Glutamatergic neuron (in vitro differentiated cells): ENCODE measurements around the gene PARN. TPM values are rescaled to one million over a fixed set of nuclear protein-coding genes. Genes with fewer than 3 reads are reported as not detected.

Source experiments
- DNase-seq: peaks from one replicate; pipeline ENCODE4 v3.0.0; 2022
- H3K27ac Mint-ChIP-seq: one replicate; pipeline ENCODE4 v1.8.0; 2020; ENCODE audit warnings: mild to moderate bottlenecking, mixed read lengths, inconsistent platforms; ENCODE audit not compliant: unreplicated experiment
- H3K27me3 Mint-ChIP-seq: one replicate; pipeline ENCODE4 v1.8.0; 2020; ENCODE audit warnings: mild to moderate bottlenecking, moderate library complexity, mixed read lengths, inconsistent platforms; ENCODE audit not compliant: unreplicated experiment
- H3K36me3 Mint-ChIP-seq: one replicate; pipeline ENCODE4 v1.8.0; 2020; ENCODE audit warnings: mild to moderate bottlenecking, mixed read lengths, inconsistent platforms; ENCODE audit not compliant: unreplicated experiment
- H3K4me1 Mint-ChIP-seq: one replicate; pipeline ENCODE4 v1.8.0; 2020; ENCODE audit warnings: mild to moderate bottlenecking, low read depth, mixed read lengths, inconsistent platforms; ENCODE audit not compliant: unreplicated experiment
- H3K4me3 Mint-ChIP-seq: one replicate; pipeline ENCODE4 v1.8.0; 2020; ENCODE audit warnings: mild to moderate bottlenecking, mixed read lengths, inconsistent platforms; ENCODE audit not compliant: unreplicated experiment
- H3K9me3 Mint-ChIP-seq: one replicate; pipeline ENCODE4 v1.8.0; 2020; ENCODE audit warnings: mild to moderate bottlenecking, moderate library complexity, mixed read lengths, inconsistent platforms; ENCODE audit not compliant: unreplicated experiment
- total RNA-seq: library from RNA; stranded (reverse); fragmentation: NEBNext Ultra II Directional; extraction: Animal tissue kit (Norgen Biotek cat#: 25700); gene quantifications from one replicate; pipeline ENCODE4 v1.2.1, GENCODE V29; 2021; ENCODE audit not compliant: unreplicated experiment
- TF ChIP-seq, protein P1 (sequence below): fragments of 200-600 bp; sonication (generic); IDR thresholded peaks from one replicate; pipeline ENCODE4 v1.5.0; 2021; ENCODE audit not compliant: partially characterized antibody, unreplicated experiment

PARN gene
- total RNA-seq, 1 donor from 2014 or later: 26.2 TPM

DNA sequence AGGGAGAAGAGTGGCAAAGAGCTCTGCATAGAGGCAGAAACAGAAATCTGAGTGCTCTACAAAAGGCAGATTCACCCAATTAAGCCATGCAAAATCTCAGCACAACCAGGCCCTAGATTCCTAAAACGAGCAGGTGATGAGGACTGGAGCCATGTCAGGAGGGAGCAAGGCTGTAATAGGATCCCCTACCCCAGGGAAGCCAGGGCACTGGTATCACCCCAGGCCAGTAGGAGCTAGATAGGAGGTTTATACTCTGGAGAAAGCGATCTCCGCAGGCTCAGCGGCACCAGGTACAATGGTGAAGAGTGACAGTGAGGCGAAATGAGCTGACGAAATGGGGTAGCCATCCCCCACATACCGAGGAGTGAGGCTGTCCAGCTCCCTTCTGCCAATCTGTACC is 171.5 kb downstream of the PARN start:
- H3K36me3 Mint-ChIP-seq: no peaks in the 10 kb centered on the region
- H3K27ac Mint-ChIP-seq: no peak overlapping the region
- no peak overlapping the region for H3K4me3 Mint-ChIP-seq
- no peaks in the 10 kb centered on the region for H3K27me3 Mint-ChIP-seq
- DNase-seq: no peak
- TF ChIP-seq, protein P1, sequence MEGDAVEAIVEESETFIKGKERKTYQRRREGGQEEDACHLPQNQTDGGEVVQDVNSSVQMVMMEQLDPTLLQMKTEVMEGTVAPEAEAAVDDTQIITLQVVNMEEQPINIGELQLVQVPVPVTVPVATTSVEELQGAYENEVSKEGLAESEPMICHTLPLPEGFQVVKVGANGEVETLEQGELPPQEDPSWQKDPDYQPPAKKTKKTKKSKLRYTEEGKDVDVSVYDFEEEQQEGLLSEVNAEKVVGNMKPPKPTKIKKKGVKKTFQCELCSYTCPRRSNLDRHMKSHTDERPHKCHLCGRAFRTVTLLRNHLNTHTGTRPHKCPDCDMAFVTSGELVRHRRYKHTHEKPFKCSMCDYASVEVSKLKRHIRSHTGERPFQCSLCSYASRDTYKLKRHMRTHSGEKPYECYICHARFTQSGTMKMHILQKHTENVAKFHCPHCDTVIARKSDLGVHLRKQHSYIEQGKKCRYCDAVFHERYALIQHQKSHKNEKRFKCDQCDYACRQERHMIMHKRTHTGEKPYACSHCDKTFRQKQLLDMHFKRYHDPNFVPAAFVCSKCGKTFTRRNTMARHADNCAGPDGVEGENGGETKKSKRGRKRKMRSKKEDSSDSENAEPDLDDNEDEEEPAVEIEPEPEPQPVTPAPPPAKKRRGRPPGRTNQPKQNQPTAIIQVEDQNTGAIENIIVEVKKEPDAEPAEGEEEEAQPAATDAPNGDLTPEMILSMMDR: no peak
- no peaks in the 10 kb centered on the region for H3K9me3 Mint-ChIP-seq
- peaks cover 2% of the 10 kb centered on the region for H3K4me1 Mint-ChIP-seq

DNA sequence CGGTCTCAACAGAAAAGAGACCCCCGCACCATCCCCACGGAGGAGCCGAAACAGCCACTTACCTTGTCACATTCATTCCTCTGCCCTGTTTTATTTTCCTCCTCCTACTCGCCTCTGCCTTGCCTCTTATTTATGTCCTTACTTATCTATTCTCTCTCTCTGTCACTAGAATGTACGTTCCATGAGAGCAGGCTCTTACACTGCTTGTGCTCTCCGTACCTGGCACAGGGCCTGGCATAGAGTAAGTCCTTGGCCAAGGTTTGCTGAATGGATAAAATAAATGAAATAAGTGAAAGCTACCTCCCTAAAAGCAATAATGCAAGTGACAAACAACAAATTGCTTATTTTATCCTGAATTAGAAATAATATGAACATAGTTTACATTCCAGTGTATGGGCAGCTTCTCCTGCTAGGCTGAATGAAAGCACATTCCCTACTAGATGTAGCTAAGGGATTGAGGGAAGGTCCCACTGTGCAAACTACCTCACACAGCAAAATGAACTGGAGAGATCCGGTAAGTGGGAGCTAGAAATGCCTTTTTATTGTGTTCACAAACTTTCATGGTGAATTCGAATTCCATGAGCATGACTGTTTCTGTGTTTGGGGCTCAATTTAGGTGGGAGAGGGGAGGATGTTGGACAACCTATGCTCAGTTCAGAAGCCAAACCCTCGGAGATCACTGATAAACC is 173.1 kb downstream of the PARN start:
- DNase-seq: no peak
- TF ChIP-seq, protein P1: no peak
- H3K4me1 Mint-ChIP-seq: peaks cover 2% of the 10 kb centered on the region
- no peak overlapping the region for H3K4me3 Mint-ChIP-seq
- no peaks in the 10 kb centered on the region for H3K9me3 Mint-ChIP-seq
- no peak overlapping the region for H3K27ac Mint-ChIP-seq
- H3K36me3 Mint-ChIP-seq: no peaks in the 10 kb centered on the region
- H3K27me3 Mint-ChIP-seq: no peaks in the 10 kb centered on the region

DNA sequence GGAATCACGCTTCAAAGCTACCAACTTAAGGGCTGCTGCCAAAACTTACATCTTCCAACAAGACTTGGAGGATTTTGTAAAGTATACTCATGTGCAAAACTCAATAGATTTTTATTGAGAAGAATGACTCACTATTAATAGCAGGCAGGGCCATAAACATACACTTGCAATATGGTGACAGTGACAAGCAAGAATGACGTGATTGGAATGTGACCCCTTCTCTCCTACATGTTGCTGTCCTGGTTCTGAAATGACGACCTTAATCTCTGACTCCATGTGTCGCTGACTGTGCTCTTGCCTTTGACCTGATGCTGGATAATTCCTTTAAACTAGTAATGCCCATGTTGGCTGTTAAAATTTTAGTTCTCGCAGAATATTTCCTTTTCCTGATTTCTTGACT is 174.5 kb downstream of the PARN start:
- H3K9me3 Mint-ChIP-seq: no peaks in the 10 kb centered on the region
- H3K36me3 Mint-ChIP-seq: no peaks in the 10 kb centered on the region
- peaks cover 2% of the 10 kb centered on the region for H3K4me1 Mint-ChIP-seq
- H3K27me3 Mint-ChIP-seq: no peaks in the 10 kb centered on the region
- no peak for DNase-seq
- TF ChIP-seq, protein P1: no peak
- H3K4me3 Mint-ChIP-seq: no peak overlapping the region
- H3K27ac Mint-ChIP-seq: no peak overlapping the region

DNA sequence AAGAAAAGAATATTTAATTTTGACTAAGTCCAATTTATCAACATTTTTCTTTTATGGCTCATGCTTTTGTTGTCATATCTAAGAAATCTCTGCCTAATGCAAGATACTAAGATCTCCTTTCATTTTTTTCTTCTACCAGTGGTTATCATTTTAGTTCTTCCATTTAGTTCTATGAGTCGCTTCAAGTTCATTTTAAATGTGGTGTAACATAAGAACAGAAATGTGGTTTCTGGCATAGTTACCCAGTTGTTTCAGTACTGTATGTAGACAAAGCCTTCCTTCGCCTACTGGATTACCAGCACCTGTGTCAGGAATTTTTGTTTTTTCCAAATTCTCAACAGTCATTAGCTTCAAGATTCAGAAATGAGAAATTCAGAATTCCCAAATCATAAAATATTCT is 175.7 kb downstream of the PARN start:
- Mint-ChIP-seq H3K9me3 (no peaks in the 10 kb centered on the region), H3K4me3 (no peak overlapping the region), H3K27me3 (no peaks in the 10 kb centered on the region), H3K27ac (no peak overlapping the region), H3K4me1 (peaks cover 2% of the 10 kb centered on the region), H3K36me3 (no peaks in the 10 kb centered on the region)
- TF ChIP-seq, protein P1: no peak
- no peak for DNase-seq

DNA sequence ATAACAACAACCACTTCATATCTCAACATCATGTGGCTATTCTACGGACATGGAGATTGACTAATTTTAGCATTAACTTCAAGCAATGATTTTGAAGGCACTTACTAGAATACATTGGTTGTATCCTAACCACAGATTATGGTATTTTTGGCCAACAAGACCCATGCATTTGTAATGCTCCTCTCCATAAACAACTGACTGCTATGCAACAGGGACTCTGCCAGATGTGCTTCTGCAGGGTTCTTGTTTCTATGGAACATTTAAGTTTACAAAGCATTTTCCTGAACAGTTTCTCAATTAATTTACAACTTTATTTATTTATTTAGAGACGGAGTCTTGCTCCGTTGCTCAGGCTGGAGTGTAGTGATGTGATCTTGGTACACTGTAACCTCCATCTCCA is 178.0 kb downstream of the PARN start:
- no peak for DNase-seq
- Mint-ChIP-seq H3K27ac (no peak overlapping the region), H3K4me3 (no peak overlapping the region), H3K9me3 (no peaks in the 10 kb centered on the region), H3K36me3 (no peaks in the 10 kb centered on the region), H3K4me1 (no peaks in the 10 kb centered on the region), H3K27me3 (no peaks in the 10 kb centered on the region)
- TF ChIP-seq, protein P1: no peak
